ENCODE results near the gene TRIM59.

Gene TRIM59

GRCh38 chr3:160449636-160450598 lies at the start of gene TRIM59:
Gene TRIM59, minus strand, starts transcription at chr3:160449786. Its CDS starts 10,603 bp downstream, at chr3:160439183.
- peak; percentile 81 for DNase-seq

GRCh38 chr3:160498202-160498601 lies 48.6 kb upstream of the TRIM59 start:
- no peak for DNase-seq

- no peak for DNase-seq
Measured at GRCh38 chr3:160490166-160490565, 40.6 kb upstream of the TRIM59 start.

GRCh38 chr3:160486459-160486869 lies 36.9 kb upstream of the TRIM59 start:
- no peak for DNase-seq

- DNase-seq = no peak
Measured at GRCh38 chr3:160482796-160483195, 33.2 kb upstream of the TRIM59 start.

- DNase-seq = no peak
Measured at GRCh38 chr3:160481856-160482255, 32.3 kb upstream of the TRIM59 start.

- no peak for DNase-seq
Measured at GRCh38 chr3:160480931-160481330, 31.3 kb upstream of the TRIM59 start.

GRCh38 chr3:160479376-160479775 lies 29.8 kb upstream of the TRIM59 start:
- no peak for DNase-seq

- no peak for DNase-seq
Measured at GRCh38 chr3:160478338-160478737, 28.8 kb upstream of the TRIM59 start.

- DNase-seq = no peak
Measured at GRCh38 chr3:160477750-160478149, 28.2 kb upstream of the TRIM59 start.

- no peak for DNase-seq
Measured at GRCh38 chr3:160475884-160476283, 26.3 kb upstream of the TRIM59 start.

- no peak for DNase-seq
Measured at GRCh38 chr3:160475153-160475552, 25.6 kb upstream of the TRIM59 start.

- no peak for DNase-seq
Measured at GRCh38 chr3:160474416-160474838, 24.8 kb upstream of the TRIM59 start.

GRCh38 chr3:160473978-160474377 lies 24.4 kb upstream of the TRIM59 start:
- no peak for DNase-seq

- DNase-seq = no peak
Measured at GRCh38 chr3:160473221-160473620, 23.6 kb upstream of the TRIM59 start.

GRCh38 chr3:160472344-160472743 lies 22.8 kb upstream of the TRIM59 start:
- DNase-seq = no peak

GRCh38 chr3:160471892-160472291 lies 22.3 kb upstream of the TRIM59 start:
- DNase-seq = no peak

GRCh38 chr3:160470181-160470580 lies 20.6 kb upstream of the TRIM59 start:
- no peak for DNase-seq

- no peak for DNase-seq
Measured at GRCh38 chr3:160464971-160465370, 15.4 kb upstream of the TRIM59 start.

- no peak for DNase-seq
Measured at GRCh38 chr3:160464321-160464720, 14.7 kb upstream of the TRIM59 start.

GRCh38 chr3:160460033-160460432 lies 10.4 kb upstream of the TRIM59 start:
- no peak for DNase-seq

GRCh38 chr3:160459450-160459970 lies 9.9 kb upstream of the TRIM59 start:
- no peak for DNase-seq

GRCh38 chr3:160458151-160458550 lies 8.6 kb upstream of the TRIM59 start:
- no peak for DNase-seq

GRCh38 chr3:160455846-160456245 lies 6.3 kb upstream of the TRIM59 start:
- DNase-seq = no peak

Data from GOT3 (cell line).